ENCODE data around the gene PLAGL2. TPM values are rescaled to one million over a fixed set of nuclear protein-coding genes. Genes with fewer than 3 reads are reported as not detected.
A peak's percentile ranks its signal among the peaks of the same experiment; 100 is the strongest.
"Not testable (repeated sequence)": the region's sequence is repeated elsewhere in the genome, so short reads cannot be mapped to it uniquely, and the experiment has no call there.

The PLAGL2 gene
- total and polyA plus RNA-seq, 3 donors from 2014 or later, result 30.5 to 36.8 (median 33.5) TPM

- Histone ChIP-seq H3K27me3 (no peaks in the 10 kb centered on the region), H3K4me3 (no peak overlapping the region), H3K4me1 (no peaks in the 10 kb centered on the region), H3K9me3 (no peaks in the 10 kb centered on the region), H3K36me3 (ENCODE audit: low read depth, missing control alignments) (no peaks in the 10 kb centered on the region), H3K27ac (no peak overlapping the region)
- intact Hi-C loops (cut with DNase I; ENCODE audit: low total_unique reads), result no loop called here
- 59 to 77% methylated on average over 5 of the region's 5 CpGs for whole genome bisulfite sequencing, 2 donors
- TF ChIP-seq POLR2A (IDR thresholded peaks at IDR 0.05), result no peak
- TF ChIP-seq, protein P1, sequence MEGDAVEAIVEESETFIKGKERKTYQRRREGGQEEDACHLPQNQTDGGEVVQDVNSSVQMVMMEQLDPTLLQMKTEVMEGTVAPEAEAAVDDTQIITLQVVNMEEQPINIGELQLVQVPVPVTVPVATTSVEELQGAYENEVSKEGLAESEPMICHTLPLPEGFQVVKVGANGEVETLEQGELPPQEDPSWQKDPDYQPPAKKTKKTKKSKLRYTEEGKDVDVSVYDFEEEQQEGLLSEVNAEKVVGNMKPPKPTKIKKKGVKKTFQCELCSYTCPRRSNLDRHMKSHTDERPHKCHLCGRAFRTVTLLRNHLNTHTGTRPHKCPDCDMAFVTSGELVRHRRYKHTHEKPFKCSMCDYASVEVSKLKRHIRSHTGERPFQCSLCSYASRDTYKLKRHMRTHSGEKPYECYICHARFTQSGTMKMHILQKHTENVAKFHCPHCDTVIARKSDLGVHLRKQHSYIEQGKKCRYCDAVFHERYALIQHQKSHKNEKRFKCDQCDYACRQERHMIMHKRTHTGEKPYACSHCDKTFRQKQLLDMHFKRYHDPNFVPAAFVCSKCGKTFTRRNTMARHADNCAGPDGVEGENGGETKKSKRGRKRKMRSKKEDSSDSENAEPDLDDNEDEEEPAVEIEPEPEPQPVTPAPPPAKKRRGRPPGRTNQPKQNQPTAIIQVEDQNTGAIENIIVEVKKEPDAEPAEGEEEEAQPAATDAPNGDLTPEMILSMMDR (IDR thresholded peaks at IDR 0.05), result no peak
- DNase-seq, result peak; percentile 42
Measured at GRCh38 chr20:32248043-32248442, 40.5 kb upstream of the PLAGL2 start.

DNA sequence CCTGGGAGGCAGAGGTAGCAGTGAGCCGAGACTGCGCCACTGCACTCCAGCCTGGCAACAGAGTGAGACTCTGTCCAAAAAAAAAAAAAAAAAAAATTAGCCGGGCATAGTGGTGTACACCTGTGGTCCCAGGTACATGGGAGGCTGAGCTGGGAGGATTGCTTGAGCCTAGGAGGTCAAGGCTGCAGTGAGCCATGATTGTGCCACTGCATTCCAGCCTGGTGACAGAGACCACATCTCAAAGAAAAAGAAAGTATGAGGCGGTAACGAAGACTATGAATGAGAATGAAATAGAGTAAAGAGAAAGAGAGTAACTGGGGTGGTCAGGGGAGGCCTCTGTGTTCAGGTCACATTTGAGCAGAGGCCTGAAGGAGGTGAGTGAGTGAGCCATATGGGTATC, 38.7 kb upstream of the PLAGL2 start:
- H3K9me3 ChIP-seq; H3K36me3 ChIP-seq (ENCODE audit: low read depth, missing control alignments); DNase-seq; H3K4me1 ChIP-seq; intact Hi-C loops (cut with DNase I; ENCODE audit: low total_unique reads); H3K27ac ChIP-seq; H3K27me3 ChIP-seq; H3K4me3 ChIP-seq: not testable (repeated sequence)
- WGBS, 2 donors, result 88 to 95% methylated on average over 5 of the region's 5 CpGs

GRCh38 chr20:32244959-32245358, 37.4 kb upstream of the PLAGL2 start:
- DNase-seq, result no peak
- Histone ChIP-seq H3K27me3 (no peaks in the 10 kb centered on the region), H3K4me3 (no peak overlapping the region), H3K36me3 (ENCODE audit: low read depth, missing control alignments) (no peaks in the 10 kb centered on the region), H3K9me3 (no peaks in the 10 kb centered on the region), H3K27ac (no peak overlapping the region), H3K4me1 (no peaks in the 10 kb centered on the region)
- TF ChIP-seq POLR2A (IDR thresholded peaks at IDR 0.05), result no peak
- TF ChIP-seq, protein P1 (IDR thresholded peaks at IDR 0.05), result no peak
- intact Hi-C loops (cut with DNase I; ENCODE audit: low total_unique reads), result no loop called here
- 88 to 91% methylated on average over 4 of the region's 4 CpGs for WGBS, 2 donors

DNA sequence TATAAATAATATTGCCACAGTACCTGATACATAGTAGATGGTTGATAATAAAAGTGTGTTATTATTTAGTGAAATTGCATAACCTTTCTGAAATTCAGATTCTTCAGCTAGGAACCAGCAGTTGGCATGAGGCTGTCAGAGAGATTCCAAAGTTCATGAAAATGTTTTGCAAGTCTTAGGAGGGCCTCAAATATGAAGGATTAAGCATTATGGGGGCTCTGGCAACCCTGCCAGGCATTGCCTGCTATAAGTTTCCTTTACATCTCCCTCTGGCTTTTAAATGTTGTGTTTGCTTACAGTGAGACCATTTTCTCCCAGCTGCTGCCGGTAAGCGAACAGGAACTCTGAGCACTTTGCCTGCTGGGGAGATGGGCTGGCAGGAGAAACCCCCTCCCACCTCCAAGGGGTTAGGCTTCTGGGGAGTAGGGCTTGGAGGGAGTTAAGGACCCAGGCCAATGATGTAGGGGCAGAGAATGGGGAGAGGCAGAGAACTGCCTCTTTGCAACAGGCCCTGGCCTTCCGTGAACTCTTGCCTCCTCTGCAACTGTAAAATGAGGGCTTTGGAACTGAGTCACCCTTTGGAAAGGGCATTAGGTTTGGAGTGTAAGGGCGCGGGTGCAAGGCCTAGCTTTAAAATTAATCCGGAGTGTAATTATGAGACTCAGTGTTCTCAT, 36.7 kb upstream of the PLAGL2 start:
- Histone ChIP-seq H3K36me3 (ENCODE audit: low read depth, missing control alignments) (no peaks in the 10 kb centered on the region), H3K4me3 (no peak overlapping the region), H3K27ac (no peak overlapping the region), H3K27me3 (no peaks in the 10 kb centered on the region), H3K4me1 (no peaks in the 10 kb centered on the region), H3K9me3 (no peaks in the 10 kb centered on the region)
- intact Hi-C loops (cut with DNase I; ENCODE audit: low total_unique reads), result no loop called here
- TF ChIP-seq POLR2A (IDR thresholded peaks at IDR 0.05), result no peak
- TF ChIP-seq, protein P1 (IDR thresholded peaks at IDR 0.05), result no peak
- DNase-seq, result no peak
- 92% methylated on average over 6 of the region's 6 CpGs for WGBS, 2 donors

DNA sequence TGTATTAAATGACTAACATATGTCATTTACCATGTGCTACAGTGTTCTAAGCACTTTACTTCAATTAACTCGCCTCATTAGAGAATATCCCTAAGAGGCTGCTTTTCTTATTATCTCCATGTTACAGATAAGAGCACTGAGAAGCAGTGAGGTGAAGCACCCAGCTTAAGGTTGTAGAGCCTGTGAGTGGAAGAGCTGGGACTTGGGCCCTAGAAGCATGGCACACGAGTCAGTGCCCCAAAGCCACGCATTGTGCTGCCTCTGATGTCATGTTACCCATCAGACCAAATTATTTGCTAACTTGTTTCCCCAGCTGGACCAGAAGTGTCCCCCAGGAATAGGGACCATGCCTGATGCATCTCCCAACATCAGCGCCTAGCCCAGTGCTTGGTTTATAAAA, 34.3 kb upstream of the PLAGL2 start:
- H3K27ac ChIP-seq, result no peak overlapping the region
- intact Hi-C loops (cut with DNase I; ENCODE audit: low total_unique reads), result no loop called here
- H3K36me3 ChIP-seq (ENCODE audit: low read depth, missing control alignments), result no peaks in the 10 kb centered on the region
- H3K27me3 ChIP-seq, result no peaks in the 10 kb centered on the region
- H3K9me3 ChIP-seq, result no peaks in the 10 kb centered on the region
- no peak for DNase-seq
- TF ChIP-seq, protein P1 (IDR thresholded peaks at IDR 0.05), result no peak
- TF ChIP-seq POLR2A (IDR thresholded peaks at IDR 0.05), result no peak
- no peaks in the 10 kb centered on the region for H3K4me1 ChIP-seq
- 85 to 86% methylated on average over 3 to 4 of the region's 4 CpGs for WGBS, 2 donors
- no peak overlapping the region for H3K4me3 ChIP-seq
